Right atrium auricular region (tissue), 2 donors: ENCODE results near the gene CHRNB1. TPM values are rescaled to one million over a fixed set of nuclear protein-coding genes. Genes with fewer than 3 reads are reported as not detected.
"Not testable (repeated sequence)": the region's sequence is repeated elsewhere in the genome, so short reads cannot be mapped to it uniquely, and the experiment has no call there.

Source experiments
- DNase-seq: peaks from one replicate; pipeline ENCODE4 v3.0.0-alpha.2; 2019; ENCODE audit warnings: low spot score
- H3K27ac ChIP-seq, 2 donors: fragments of 200-600 bp; sonication (generic); 1 replicate in 1 of 2; 2 replicates in 1 of 2; pipeline ENCODE4 v1.5.1; 2016 to 2019
- H3K27me3 ChIP-seq, 2 donors: fragments of 200-600 bp; sonication (generic); one replicate each; pipeline versions ENCODE4 v1.5.1 to v1.6.0; 2017 to 2019
- H3K36me3 ChIP-seq: fragments of 200-600 bp; sonication (generic); one replicate; pipeline ENCODE4 v1.5.1; 2016
- H3K4me1 ChIP-seq, 2 donors: fragments of 200-600 bp; sonication (generic); one replicate each; pipeline versions ENCODE4 v1.5.1 to v1.6.0; 2017 to 2019
- H3K4me3 ChIP-seq, 2 donors: fragments of 200-600 bp; sonication (generic); 1 replicate in 1 of 2; 2 replicates in 1 of 2; pipeline ENCODE4 v1.5.1; 2017 to 2019; ENCODE audit warnings: mild to moderate bottlenecking in 1 of 2, moderate library complexity in 1 of 2
- H3K9me3 ChIP-seq, 2 donors: fragments of 200-600 bp; sonication (generic); one replicate each; pipeline ENCODE4 v1.5.1; 2019
- total RNA-seq, 2 donors: library from RNA; depleted of rRNA; stranded (reverse); fragments of >200 nt; gene quantifications; one replicate each; pipeline ENCODE4 v1.1.0, GENCODE V29; 2016
- TF ChIP-seq, protein P1 (sequence below), 2 donors: fragments of 200-600 bp; sonication (generic); IDR thresholded peaks; one replicate each; pipeline ENCODE4 v1.5.1; 2019; ENCODE audit warnings: antibody characterized with exemption in 2 of 2

CHRNB1 gene
- total RNA-seq, 2 donors from 2014 or later: 15.8 to 19.0 TPM

GRCh38 chr17:7468290-7468689, 23.4 kb downstream of the CHRNB1 start:
- Histone ChIP-seq H3K27ac (peak overlapping the region in 1 of 2 donors; percentile 11), H3K9me3 (no peaks in the 10 kb centered on the region), H3K27me3 (no peaks in the 10 kb centered on the region), H3K4me1 (peaks cover 0 to 60% of the 10 kb centered on the region in 2 donors), H3K4me3 (no peak overlapping the region), H3K36me3 (peaks cover 28% of the 10 kb centered on the region)
- DNase-seq: no peak
- TF ChIP-seq, protein P1, sequence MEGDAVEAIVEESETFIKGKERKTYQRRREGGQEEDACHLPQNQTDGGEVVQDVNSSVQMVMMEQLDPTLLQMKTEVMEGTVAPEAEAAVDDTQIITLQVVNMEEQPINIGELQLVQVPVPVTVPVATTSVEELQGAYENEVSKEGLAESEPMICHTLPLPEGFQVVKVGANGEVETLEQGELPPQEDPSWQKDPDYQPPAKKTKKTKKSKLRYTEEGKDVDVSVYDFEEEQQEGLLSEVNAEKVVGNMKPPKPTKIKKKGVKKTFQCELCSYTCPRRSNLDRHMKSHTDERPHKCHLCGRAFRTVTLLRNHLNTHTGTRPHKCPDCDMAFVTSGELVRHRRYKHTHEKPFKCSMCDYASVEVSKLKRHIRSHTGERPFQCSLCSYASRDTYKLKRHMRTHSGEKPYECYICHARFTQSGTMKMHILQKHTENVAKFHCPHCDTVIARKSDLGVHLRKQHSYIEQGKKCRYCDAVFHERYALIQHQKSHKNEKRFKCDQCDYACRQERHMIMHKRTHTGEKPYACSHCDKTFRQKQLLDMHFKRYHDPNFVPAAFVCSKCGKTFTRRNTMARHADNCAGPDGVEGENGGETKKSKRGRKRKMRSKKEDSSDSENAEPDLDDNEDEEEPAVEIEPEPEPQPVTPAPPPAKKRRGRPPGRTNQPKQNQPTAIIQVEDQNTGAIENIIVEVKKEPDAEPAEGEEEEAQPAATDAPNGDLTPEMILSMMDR (IDR thresholded peaks at IDR 0.05): no peak

DNA sequence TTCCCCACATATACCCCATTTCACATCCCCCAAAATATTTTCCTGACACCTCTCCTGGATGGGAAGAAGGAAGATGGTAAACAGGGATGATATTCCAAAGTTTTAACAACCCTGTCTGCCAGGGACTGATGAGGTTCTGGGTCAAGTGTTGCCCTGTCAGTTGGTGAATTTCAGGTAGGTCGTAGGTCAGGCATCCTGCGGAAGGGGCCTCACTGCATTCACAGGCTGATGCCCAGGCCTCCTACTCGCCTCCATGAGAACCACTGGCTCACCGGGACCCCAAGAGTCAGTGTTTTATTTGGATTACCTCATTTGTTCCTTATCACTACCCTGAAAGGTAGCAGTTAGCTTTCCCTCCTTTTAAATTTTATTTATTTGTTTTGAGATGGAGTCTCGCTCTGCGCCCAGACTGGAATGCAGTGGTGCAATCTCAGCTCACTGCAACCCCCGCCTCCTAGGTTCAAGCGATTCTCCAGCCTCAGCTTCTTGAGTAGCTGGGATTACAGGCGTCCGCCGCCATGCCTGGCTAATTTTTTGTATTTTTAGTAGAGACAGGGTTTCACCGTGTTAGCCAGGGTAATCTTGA, 24.0 kb downstream of the CHRNB1 start:
- Histone ChIP-seq H3K4me1 (peaks cover 0 to 60% of the 10 kb centered on the region in 2 donors), H3K9me3 (no peaks in the 10 kb centered on the region), H3K27me3 (no peaks in the 10 kb centered on the region), H3K4me3 (no peak overlapping the region), H3K36me3 (peaks cover 22% of the 10 kb centered on the region), H3K27ac (peak overlapping the region in 1 of 2 donors; percentile 11)
- TF ChIP-seq, protein P1 (IDR thresholded peaks at IDR 0.05): no peak
- DNase-seq: no peak

- DNase-seq, H3K9me3 ChIP-seq, H3K4me3 ChIP-seq, H3K27ac ChIP-seq, H3K27me3 ChIP-seq: not testable (repeated sequence)
- H3K36me3 ChIP-seq: peaks cover 20% of the 10 kb centered on the region
- peaks cover 0 to 66% of the 10 kb centered on the region in 2 donors for H3K4me1 ChIP-seq
These were observed 25.0 kb downstream of the CHRNB1 start for GRCh38 chr17:7469843-7470242.

- Histone ChIP-seq H3K4me1 (peaks cover 0 to 73% of the 10 kb centered on the region in 2 donors), H3K36me3 (peaks cover 18% of the 10 kb centered on the region)
- not testable (repeated sequence) for DNase-seq, H3K27me3 ChIP-seq, H3K27ac ChIP-seq, H3K9me3 ChIP-seq, H3K4me3 ChIP-seq
These were observed 25.7 kb downstream of the CHRNB1 start for GRCh38 chr17:7470457-7470973.

GRCh38 chr17:7471729-7472128, 26.9 kb downstream of the CHRNB1 start:
- peaks cover 6% of the 10 kb centered on the region for H3K36me3 ChIP-seq
- H3K27ac ChIP-seq: peak overlapping the region in 1 of 2 donors; percentile 5
- no peaks in the 10 kb centered on the region for H3K9me3 ChIP-seq
- peaks cover 0 to 73% of the 10 kb centered on the region in 2 donors for H3K4me1 ChIP-seq
- H3K4me3 ChIP-seq: no peak overlapping the region
- TF ChIP-seq, protein P1 (IDR thresholded peaks at IDR 0.05): no peak
- DNase-seq: no peak
- no peaks in the 10 kb centered on the region for H3K27me3 ChIP-seq

DNA sequence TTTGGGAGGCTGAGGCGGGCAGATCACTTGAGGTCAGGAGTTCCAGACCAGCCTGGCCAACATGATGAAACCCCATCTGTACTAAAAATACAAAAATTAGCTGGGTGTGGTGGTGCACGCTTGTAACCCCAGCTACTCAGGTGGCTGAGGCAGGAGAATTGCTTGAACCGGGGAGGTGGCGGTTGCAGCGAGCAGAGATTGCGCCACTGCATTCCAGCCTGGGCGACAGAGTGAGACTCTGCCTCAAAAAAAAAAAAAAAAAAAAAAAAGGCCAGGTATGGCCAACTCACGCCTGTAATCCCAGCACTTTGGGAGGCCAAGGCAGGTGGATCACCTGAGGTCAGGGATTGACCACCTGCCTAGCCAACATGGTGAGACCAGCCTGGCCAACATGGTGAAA, 29.9 kb downstream of the CHRNB1 start:
- H3K27me3 ChIP-seq, H3K4me3 ChIP-seq, H3K9me3 ChIP-seq, DNase-seq, H3K36me3 ChIP-seq: not testable (repeated sequence)
- H3K27ac ChIP-seq: peak overlapping the region; percentile 100
- H3K4me1 ChIP-seq: peaks cover 0 to 66% of the 10 kb centered on the region in 2 donors

DNA sequence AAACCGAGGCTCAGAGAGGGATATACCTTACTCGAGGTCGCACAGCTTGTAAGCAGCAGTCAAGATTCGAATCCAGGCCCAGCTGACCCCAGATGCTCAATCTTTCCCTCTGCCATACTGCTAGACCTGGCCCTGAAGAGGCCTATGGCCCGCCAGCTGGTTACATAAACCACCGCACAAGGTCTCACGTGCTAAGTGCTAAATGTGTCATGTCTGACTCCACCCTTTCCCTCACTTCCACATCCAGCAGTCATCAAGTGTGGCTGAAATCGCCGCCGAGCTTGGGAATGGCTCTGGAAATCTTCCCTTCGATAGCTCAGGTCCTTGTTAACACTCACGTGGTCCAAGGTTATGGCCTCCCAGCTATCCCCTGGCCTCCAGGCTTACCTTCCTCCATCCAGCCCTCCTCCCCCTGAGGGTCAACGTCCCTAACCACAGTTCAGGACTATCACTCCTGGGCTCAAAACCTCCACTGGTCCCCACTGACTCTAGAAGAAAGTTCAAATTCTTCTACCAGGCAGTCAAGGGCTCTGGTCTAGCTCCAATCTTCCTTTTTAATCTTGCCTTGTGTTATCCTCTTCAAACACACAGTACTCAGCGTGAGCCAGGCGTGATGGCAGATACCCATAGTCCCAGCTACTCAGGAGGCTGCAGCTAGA, 31.0 kb downstream of the CHRNB1 start:
- TF ChIP-seq, protein P1 (IDR thresholded peaks at IDR 0.05): no peak
- H3K27ac ChIP-seq: peak overlapping the region; percentile 100
- no peaks in the 10 kb centered on the region for H3K27me3 ChIP-seq
- H3K4me3 ChIP-seq: no peak overlapping the region
- DNase-seq: peak; percentile 90
- H3K4me1 ChIP-seq: peaks cover 0 to 66% of the 10 kb centered on the region in 2 donors
- H3K9me3 ChIP-seq: no peaks in the 10 kb centered on the region
- H3K36me3 ChIP-seq: no peaks in the 10 kb centered on the region
